MG63 (cell line): ENCODE data around the gene TEKTIP1. TPM values are rescaled to one million over a fixed set of nuclear protein-coding genes. Genes with fewer than 3 reads are reported as not detected.
"Not testable (repeated sequence)": the region's sequence is repeated elsewhere in the genome, so short reads cannot be mapped to it uniquely, and the experiment has no call there.

Source experiments
- DNase-seq: peaks from one replicate; pipeline ENCODE4 v3.0.0-alpha.2; 2020
- H3K27me3 ChIP-seq: fragments of 250-450 bp; sonication (Bioruptor Pico); 2 replicates; pipeline ENCODE4 v1.5.1; 2020; ENCODE audit warnings: mild to moderate bottlenecking, moderate library complexity
- H3K36me3 ChIP-seq: fragments of 250-450 bp; sonication (Bioruptor Pico); 2 replicates; pipeline ENCODE4 v1.5.1; 2020; ENCODE audit warnings: mild to moderate bottlenecking, moderate library complexity
- H3K4me3 ChIP-seq: fragments of 250-450 bp; sonication (Bioruptor Pico); 2 replicates; pipeline ENCODE4 v1.5.1; 2020; ENCODE audit warnings: mild to moderate bottlenecking, moderate library complexity
- H3K9me3 ChIP-seq: fragments of 250-450 bp; sonication (Bioruptor Pico); 2 replicates; pipeline ENCODE4 v1.5.1; 2020; ENCODE audit warnings: mild to moderate bottlenecking, moderate library complexity
- total RNA-seq: library from RNA; depleted of rRNA; stranded (reverse); fragments of >200 nt; shearing (Covaris generic); gene quantifications from 2 replicates; pipeline ENCODE4 v1.2.3, GENCODE V29; 2014; ENCODE audit warnings: low replicate concordance

Gene TEKTIP1
- total RNA-seq, 1 experiment from 2014 or later = not detected

DNA sequence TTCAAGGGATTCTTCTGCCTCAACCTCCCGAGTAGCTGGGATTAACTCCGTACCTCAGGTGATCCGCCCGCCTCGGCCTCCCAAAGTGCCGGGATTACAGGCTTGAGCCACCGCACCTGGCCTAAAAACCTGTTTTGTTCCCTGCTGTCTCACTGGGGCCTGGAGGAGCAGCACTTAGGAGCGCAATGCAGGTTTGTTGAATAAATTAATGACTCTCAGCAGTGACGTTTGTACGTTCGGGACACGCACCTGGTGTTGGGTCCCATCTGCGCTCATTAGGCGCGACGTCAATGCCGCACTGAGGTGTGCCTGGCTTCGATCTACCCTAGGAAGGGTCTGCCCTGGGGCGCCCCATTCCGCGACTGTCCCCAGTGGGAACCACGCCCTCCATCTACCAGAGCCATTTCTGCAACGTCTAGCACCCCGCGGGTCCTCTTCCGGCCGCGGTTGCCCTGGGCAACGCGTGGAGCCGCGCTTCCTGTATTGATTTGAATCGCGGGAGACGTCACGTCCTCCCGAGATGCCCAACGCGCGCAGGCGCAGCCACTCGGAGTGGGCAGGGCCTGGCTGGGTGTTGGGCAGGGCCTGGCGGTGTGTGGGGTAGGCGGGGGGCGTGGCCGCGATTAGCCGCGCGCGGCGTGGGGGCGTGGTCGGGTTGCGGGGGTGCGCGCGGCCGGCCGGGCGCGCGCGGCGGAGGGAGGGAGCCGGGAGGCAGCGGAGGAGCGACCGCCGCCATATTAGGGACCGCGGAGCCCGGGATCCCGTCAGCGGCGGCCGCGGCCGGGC, 33.2 kb upstream of the TEKTIP1 start, which contains the start of gene FZR1:
Gene FZR1 (plus strand): TSS at position 714 of the 786 bp plus-strand sequence. CDS start 16,679 bp downstream, outside the sequence.
- peak; percentile 95 for DNase-seq
- Histone ChIP-seq H3K27me3 (no peaks in the 10 kb centered on the region), H3K36me3 (peaks cover 5% of the 10 kb centered on the region; the same call in 1 of the 2 replicates), H3K4me3 (peak within 1 kb of the TSS; percentile 67), H3K9me3 (no peaks in the 10 kb centered on the region)

- H3K9me3 ChIP-seq = no peaks in the 10 kb centered on the region
- H3K27me3 ChIP-seq = no peaks in the 10 kb centered on the region
- peaks cover 5% of the 10 kb centered on the region for H3K36me3 ChIP-seq
- H3K4me3 ChIP-seq = peak overlapping the region; percentile 66
- DNase-seq = no peak
Measured at GRCh38 chr19:3506384-3507340, 32.3 kb upstream of the TEKTIP1 start.

DNA sequence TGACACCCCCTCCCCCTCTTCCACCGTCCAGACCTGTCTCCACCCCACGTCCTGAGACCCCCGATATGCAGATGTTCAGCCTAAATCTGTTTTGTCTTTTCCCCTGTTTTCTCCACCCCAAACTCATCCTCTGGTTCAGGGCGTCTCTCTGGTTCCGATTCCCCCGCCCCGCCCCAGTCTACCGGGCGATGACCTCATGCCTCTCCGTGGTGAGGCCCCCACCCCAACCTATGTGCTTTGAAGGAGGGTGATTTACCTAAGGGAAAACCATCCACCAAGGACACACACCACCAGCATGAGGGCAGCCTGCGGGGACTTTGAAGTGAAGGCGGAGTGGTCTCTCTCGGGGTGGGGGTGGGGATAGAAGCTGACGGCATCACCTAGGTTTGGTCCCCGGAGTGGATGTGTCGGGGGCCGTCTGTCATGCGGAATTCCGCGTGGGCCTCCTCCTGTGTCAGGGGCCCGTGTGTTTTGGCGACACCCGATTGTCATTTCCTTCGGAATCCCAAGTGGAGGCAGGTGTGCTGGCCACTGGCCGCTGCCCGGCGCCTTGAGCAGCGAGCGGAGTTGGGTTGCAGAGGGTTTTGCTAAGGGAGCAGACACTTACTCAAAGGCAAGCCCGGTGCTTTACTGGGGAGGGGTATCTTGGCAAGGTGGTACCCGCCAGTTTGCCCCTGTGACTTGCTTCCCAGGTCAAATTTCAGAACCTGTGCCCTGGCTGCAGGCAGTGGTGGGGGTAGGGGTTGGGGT, 31.4 kb upstream of the TEKTIP1 start:
- no peaks in the 10 kb centered on the region for H3K9me3 ChIP-seq
- peaks cover 5% of the 10 kb centered on the region for H3K36me3 ChIP-seq
- H3K4me3 ChIP-seq = peak overlapping the region; percentile 66
- DNase-seq = no peak
- no peaks in the 10 kb centered on the region for H3K27me3 ChIP-seq

DNA sequence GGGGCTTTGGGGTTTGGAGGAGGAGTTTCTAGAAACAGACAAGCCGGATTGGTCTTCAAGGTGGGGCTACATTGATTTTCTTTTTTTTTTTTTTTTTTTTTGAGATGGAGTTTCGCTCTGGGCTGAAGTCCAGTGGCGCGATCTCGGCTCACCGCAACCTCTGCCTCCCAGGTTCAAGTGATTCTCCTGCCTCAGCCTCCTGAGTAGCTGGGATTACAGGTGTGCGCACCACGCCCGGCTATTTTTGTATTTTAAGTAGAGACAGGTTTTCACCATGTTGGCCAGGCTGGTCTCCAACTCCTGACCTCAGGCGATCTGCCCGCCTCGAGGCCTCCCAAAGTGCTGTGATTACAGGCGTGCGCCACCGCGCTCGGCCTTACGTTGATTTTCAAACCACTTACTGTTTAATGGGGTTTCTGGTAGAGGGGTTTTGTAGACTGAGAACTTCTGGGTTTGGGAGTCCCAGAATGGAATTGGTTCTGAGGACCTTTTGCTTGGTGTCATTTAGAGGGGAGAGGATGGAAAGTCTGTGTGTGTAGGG, 30.8 kb upstream of the TEKTIP1 start:
- not testable (repeated sequence) for H3K27me3 ChIP-seq, H3K9me3 ChIP-seq, H3K36me3 ChIP-seq, H3K4me3 ChIP-seq, DNase-seq

GRCh38 chr19:3508771-3509535, 30.0 kb upstream of the TEKTIP1 start:
- H3K4me3 ChIP-seq = no peak overlapping the region

GRCh38 chr19:3509566-3509989, 29.4 kb upstream of the TEKTIP1 start:
- DNase-seq = no peak

More at GRCh38 chr19:3508771-3509535, 30.0 kb upstream of the TEKTIP1 start:
- Histone ChIP-seq H3K9me3 (no peaks in the 10 kb centered on the region), H3K27me3 (no peaks in the 10 kb centered on the region), H3K36me3 (peaks cover 5% of the 10 kb centered on the region)
- no peak for DNase-seq

DNA sequence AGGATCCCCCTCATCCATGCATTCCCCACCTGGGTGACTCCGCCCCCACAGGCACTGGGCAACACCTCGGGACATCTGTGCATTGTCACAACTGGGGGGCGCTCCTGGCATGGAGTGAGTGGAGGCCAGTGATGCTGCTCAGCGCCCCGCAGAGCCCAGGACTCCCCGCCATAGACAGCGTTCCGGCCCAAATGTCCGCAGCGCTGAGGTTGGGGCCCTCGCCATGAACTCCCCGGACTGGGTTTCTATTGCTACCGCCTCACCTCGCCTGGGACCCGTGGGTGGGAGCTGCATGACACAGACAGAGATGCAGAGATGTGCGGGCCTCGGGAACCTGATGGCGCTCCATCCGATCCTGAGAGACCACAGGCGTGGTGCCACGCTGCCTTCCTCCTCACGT, 28.2 kb upstream of the TEKTIP1 start:
- peaks cover 5% of the 10 kb centered on the region for H3K36me3 ChIP-seq
- no peak overlapping the region for H3K4me3 ChIP-seq
- no peaks in the 10 kb centered on the region for H3K27me3 ChIP-seq
- no peaks in the 10 kb centered on the region for H3K9me3 ChIP-seq
- no peak for DNase-seq

More at GRCh38 chr19:3509566-3509989, 29.4 kb upstream of the TEKTIP1 start:
- peaks cover 5% of the 10 kb centered on the region for H3K36me3 ChIP-seq
- no peaks in the 10 kb centered on the region for H3K9me3 ChIP-seq
- no peaks in the 10 kb centered on the region for H3K27me3 ChIP-seq
- no peak overlapping the region for H3K4me3 ChIP-seq

DNA sequence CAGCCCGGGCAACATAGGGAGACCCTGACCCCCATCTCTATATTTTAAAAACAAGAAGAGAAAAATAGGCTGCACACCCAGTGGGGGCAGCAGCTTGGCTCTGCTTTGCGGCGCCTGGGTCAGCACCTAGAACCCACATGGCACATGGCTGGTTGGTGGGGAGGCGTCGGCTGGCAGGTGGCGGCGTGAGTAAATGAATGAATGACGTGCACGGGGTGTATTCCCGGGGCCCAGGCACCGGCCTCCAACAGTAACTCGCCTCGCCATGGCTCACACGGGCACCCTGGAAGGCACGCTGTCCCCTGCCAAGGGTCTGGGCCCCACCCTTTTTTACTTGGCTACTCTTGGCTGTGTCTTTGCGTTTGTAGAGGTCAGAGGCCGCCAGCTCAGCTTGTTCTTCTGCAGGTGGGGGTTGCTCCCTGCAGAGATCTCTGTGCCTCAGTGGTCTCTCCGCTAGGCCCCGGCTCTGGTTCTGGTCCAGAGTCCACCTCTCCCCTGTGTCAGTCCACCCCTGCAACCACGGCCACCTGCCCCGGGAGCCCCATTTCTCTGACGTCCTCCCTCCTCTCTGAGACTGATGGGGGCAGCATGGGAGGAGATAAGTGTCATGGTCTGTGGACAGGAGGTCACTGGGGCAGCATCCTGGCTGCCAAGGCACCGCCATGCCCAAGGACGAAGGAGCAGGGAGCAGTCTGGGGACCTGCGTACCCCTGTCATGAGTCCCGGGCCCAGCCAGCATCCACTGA, 27.3 kb upstream of the TEKTIP1 start:
- Histone ChIP-seq H3K27me3 (no peaks in the 10 kb centered on the region), H3K9me3 (no peaks in the 10 kb centered on the region), H3K4me3 (no peak overlapping the region), H3K36me3 (peaks cover 5% of the 10 kb centered on the region)
- DNase-seq = no peak

- H3K36me3 ChIP-seq = peaks cover 5% of the 10 kb centered on the region
- H3K27me3 ChIP-seq = no peaks in the 10 kb centered on the region
- no peak overlapping the region for H3K4me3 ChIP-seq
- no peak for DNase-seq
- H3K9me3 ChIP-seq = no peaks in the 10 kb centered on the region
Measured at GRCh38 chr19:3512562-3513228, 26.3 kb upstream of the TEKTIP1 start.

GRCh38 chr19:3513229-3514140, 25.5 kb upstream of the TEKTIP1 start:
- no peak for DNase-seq
- Histone ChIP-seq H3K36me3 (peaks cover 5% of the 10 kb centered on the region), H3K4me3 (no peak overlapping the region), H3K9me3 (no peaks in the 10 kb centered on the region), H3K27me3 (no peaks in the 10 kb centered on the region)

- Histone ChIP-seq H3K9me3 (no peaks in the 10 kb centered on the region), H3K27me3 (no peaks in the 10 kb centered on the region), H3K4me3 (no peak overlapping the region), H3K36me3 (no peaks in the 10 kb centered on the region; the same call in none of the 2 replicates)
- no peak for DNase-seq
Measured at GRCh38 chr19:3514930-3515329, 24.0 kb upstream of the TEKTIP1 start.

- Histone ChIP-seq H3K4me3 (no peak overlapping the region), H3K9me3 (no peaks in the 10 kb centered on the region), H3K27me3 (no peaks in the 10 kb centered on the region), H3K36me3 (no peaks in the 10 kb centered on the region; the same call in 1 of the 2 replicates)
- DNase-seq = no peak
Measured at GRCh38 chr19:3515891-3516422, 23.0 kb upstream of the TEKTIP1 start.

DNA sequence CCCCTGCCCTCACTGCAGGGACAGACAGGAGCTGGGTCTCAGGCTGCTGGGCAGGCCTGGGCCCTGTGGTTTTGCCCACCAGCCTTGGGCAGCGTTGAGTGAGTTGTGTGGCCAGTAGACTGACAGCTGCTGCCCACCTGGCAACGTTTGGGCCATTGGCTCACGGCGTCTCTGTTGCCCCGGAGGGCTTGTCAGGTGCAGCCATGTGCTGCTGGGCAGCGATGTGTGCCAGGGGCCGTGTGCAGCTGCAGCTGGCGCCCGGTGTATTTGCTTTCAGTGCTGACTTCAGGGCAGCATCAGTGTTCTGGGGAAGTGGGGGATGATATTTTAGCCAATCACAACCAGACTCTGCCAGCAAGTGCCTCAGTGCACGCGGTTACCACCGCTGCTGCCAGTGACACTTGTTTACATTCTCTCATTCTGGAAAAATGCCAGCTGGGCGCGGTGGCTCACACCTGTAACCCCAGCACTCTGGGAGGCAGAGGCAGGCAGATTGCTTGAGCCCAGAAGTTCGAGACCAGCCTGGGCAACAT, 22.2 kb upstream of the TEKTIP1 start:
- no peaks in the 10 kb centered on the region for H3K27me3 ChIP-seq
- DNase-seq = no peak
- no peak overlapping the region for H3K4me3 ChIP-seq
- H3K36me3 ChIP-seq = no peaks in the 10 kb centered on the region
- H3K9me3 ChIP-seq = no peaks in the 10 kb centered on the region
